Stimulated activated CD4-positive, alpha-beta T cell treated with anti-CD3 and anti-CD28 coated beads, Interleukin-4, amount 100 ng/mL, for 48 hours (primary cell): ENCODE data around the gene FBXL19.

Experiments
- DNase-seq, 2 donors: peaks; one replicate each; pipeline ENCODE4 v3.0.0-alpha.2; 2020; ENCODE audit warnings: low read depth in 2 of 2

Gene FBXL19

DNA sequence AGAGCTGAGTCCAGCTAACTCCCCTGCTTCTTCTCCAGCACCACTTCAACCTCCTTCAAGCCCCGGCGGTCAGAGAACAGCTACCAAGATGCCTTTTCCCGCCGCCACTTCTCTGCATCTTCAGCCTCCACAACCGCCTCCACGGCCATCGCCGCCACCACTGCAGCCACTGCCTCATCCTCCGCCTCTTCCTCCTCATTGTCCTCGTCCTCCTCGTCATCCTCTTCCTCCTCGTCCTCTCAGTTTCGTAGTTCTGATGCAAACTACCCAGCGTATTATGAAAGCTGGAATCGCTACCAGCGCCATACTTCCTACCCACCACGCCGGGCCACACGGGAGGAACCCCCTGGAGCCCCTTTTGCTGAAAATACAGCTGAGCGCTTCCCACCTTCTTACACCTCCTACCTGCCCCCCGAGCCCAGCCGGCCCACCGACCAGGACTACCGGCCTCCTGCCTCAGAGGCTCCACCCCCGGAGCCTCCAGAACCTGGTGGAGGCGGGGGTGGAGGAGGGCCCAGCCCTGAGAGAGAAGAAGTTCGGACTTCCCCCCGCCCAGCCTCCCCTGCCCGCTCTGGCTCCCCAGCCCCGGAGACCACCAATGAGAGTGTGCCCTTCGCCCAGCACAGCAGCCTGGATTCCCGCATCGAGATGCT, 41.3 kb downstream of the FBXL19 start:
- no peak for DNase-seq

DNA sequence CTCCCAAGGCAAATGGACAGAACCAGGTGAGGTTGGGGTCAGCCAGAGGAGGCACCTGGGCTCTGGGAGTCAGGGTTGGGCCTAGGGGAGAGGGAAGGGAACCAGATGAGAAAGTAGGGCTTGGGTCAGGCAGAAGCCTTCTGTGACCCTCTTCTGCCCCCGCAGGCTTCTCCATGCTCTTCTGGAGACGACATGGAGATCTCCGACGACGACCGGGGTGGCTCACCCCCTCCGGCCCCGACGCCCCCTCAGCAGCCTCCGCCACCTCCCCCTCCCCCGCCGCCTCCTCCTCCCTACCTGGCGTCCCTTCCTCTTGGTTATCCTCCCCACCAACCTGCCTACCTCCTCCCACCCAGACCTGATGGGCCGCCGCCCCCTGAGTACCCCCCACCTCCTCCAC, 42.1 kb downstream of the FBXL19 start:
- no peak for DNase-seq

DNA sequence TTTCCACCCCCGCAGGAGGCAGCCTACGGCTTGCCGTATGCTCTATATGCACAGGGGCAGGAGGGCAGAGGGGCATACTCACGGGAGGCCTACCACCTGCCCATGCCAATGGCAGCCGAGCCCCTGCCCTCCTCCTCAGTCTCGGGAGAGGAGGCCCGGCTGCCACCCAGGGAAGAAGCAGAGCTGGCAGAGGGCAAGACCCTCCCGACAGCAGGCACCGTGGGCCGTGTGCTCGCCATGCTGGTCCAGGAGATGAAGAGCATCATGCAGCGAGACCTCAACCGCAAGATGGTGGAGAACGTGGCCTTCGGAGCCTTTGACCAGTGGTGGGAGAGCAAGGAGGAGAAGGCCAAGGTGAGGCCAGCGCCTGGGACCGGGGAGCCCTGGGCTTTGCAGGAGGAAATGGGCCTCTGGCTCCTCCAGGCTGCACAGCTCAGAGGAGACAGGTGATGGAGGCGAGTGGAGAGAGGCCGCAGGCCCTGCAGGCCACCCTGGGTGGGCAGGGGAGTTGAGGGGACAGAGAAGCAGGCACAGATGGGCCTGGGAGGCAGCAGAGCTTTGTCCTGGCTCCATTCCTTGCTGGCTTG, 42.8 kb downstream of the FBXL19 start:
- DNase-seq: no peak

DNA sequence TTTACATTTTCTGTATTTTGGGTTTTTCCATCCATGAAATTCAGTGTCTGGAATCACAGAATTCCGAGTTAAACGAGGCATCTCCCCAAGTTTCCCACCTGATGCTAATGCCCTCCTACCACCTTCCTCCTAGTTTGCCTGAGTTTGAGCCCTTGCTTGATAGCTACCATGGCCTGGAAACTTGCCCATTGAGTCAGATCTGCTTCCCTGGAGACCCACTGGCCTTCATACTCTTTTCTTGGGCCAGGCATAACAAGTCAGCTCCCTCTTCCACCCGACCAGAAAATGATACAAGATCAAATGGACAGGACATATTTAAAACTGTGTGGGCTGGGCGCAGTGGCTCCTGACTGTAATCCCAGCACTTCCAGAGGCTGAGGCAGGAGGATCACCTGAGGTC, 44.4 kb downstream of the FBXL19 start:
- DNase-seq: no peak

DNA sequence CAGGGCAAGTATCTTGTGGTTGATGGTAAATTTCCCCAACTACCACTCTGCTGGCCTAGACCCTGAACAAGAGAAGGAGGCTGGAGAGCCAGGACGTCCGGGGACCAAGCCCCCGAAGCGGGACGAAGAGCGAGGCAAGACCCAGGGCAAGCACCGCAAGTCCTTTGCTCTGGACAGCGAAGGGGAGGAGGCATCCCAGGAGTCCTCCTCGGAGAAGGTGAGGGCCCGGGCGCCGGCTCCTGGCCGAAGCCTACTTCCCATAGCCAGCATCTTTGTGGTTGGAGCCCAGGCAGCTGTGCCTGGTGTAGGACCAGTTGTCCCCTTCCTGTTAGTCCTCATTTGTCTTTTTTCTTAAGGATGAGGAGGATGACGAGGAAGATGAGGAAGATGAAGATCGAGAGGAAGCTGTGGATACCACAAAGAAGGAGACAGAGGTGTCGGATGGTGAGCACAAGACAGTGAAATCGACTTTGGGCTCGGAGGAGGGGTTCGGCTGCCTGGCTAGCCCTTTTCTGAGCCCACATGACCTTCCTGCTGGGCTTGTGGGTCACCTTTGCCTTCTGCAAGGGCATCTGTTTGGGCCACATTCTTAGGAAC, 46.0 kb downstream of the FBXL19 start:
- no peak for DNase-seq

DNA sequence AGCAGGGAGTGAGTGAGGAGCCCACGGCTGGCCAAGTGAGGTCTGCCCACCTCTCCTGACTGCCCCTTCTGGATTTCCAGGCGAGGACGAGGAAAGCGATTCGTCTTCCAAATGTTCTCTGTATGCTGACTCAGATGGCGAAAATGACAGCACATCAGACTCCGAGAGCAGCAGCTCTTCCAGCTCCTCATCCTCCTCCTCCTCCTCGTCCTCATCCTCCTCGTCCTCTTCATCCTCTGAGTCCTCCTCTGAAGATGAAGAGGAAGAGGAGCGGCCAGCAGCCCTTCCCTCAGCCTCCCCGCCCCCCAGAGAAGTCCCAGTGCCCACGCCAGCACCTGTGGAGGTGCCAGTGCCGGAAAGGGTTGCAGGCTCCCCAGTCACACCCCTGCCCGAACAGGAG, 47.9 kb downstream of the FBXL19 start:
- DNase-seq: no peak

DNA sequence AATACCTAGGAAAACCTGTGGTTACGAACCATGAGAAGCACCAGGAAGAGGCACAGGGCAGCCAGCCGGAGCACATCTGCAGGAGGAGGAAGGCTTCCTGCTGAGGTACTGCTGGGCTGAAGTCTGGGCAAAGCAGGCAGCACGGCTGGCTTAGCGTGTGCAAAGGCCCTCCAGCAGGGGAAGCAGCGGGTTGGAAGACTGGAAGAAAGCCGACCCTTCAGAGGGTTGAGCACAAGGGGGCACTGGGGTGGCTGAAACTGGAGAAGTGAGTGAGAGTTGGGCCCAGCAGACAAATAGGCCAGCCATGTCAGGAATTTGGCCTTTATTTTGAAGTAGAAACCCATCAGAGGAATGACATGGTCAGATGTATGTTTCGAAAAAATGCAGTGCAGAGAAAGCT, 49.5 kb downstream of the FBXL19 start:
- no peak for DNase-seq

DNA sequence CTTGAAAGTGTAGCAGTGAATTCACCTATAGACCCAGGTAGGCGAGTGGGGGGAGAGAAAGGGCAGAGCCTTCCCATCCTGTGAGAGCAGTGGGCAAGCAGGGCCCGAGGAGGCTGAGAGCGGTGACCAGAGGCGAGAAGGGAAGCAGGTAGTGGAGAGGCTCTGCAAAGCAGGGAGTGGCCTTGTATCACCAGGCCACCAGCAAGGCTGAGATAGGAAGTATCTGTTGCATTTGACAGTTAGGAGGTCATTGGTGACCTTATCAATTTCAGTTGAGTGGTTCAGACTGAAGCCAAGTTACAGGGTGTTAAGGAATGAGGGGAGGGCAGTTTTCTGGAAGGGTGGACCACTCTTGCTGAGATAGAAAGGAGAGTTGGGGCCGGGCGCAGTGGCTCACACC, 51.0 kb downstream of the FBXL19 start:
- no peak for DNase-seq

DNA sequence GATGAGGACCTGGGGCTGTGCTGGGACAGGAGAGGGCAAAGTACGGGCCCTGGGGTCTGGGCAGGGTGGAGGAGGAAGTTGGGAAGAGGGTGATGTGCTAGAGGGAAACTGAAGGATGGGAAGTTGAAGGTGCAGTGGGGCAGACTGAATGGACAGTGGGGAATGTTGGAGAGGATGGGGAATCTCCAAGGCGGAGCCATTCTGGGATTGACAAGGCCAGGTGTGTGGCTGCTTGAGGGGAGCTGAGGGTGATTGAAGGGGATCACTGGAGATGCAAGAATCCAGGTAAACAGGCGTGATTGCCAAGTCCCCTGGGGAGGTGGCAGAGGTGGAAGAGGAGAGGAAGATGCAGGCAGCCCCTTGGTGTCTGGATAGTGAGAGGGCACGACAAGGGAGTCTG, 53.1 kb downstream of the FBXL19 start:
- no peak for DNase-seq

DNA sequence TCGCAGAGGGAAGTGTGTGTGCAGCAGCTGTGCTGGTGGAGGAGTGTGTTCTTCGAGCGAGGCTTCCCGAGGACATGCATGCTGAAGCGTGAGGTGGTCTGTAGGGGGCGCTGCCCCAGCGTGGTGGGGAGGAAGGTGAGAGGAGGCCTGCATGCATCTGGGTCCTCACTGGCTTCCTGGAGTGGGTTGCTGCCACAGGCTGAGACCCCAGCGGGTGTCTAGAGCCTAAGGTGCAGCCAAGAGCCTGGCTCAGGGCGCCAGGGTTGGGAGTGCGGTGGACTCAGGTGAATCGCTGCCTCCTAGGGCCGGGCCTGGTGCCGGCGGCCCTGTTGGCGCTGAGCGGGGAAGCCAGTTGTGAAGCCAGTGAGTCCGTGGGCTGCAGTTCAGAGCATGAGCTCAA, 54.1 kb downstream of the FBXL19 start:
- DNase-seq: peak in 1 of 2 donors; percentile 16

DNA sequence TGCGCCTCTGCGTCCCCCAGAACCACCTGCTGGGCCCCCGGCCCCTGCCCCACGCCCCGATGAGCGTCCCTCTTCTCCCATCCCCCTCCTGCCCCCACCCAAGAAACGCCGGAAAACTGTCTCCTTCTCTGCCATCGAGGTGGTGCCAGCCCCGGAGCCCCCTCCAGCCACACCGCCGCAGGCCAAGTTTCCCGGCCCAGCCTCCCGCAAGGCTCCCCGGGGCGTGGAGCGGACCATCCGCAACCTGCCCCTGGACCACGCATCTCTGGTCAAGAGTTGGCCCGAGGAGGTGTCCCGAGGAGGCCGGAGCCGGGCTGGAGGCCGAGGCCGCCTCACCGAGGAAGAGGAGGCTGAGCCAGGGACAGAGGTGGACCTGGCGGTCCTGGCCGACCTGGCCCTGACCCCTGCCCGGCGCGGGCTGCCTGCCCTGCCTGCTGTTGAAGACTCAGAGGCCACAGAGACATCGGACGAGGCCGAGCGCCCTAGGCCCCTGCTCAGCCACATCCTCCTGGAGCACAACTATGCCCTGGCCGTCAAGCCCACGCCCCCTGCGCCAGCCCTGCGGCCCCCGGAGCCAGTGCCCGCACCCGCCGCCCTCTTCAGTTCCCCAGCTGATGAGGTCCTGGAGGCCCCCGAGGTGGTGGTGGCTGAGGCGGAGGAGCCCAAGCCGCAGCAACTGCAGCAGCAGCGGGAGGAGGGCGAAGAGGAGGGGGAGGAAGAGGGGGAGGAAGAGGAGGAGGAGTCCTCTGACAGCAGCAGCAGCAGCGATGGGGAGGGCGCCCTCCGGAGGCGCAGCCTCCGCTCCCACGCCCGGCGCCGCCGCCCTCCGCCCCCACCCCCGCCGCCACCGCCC, 56.0 kb downstream of the FBXL19 start:
- no peak for DNase-seq

DNA sequence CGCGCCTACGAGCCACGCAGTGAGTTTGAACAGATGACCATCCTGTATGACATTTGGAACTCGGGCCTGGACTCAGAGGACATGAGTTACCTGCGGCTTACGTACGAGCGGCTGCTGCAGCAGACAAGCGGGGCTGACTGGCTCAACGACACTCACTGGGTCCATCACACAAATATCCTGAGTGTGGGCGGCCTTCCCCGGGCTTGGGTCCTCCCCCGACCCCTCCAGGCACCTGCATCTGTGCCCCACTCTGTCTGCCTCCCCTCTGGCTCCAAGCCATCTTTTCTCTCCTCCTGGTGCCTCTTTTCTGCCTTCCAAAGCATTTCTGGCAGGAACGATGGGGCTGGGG, 56.6 kb downstream of the FBXL19 start:
- DNase-seq: no peak

DNA sequence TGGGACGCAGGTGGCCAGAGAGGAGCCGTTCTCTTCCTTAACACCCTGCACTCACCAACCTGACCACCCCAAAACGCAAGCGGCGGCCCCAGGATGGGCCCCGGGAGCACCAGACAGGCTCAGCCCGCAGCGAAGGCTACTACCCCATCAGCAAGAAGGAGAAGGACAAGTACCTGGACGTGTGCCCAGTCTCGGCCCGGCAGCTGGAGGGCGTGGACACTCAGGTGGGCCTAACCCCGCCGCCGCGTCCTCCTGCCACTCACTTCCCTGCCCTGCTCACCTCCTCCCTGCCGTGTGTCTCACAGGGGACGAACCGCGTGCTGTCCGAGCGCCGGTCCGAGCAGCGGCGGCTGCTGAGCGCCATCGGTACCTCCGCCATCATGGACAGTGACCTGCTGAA, 57.1 kb downstream of the FBXL19 start:
- no peak for DNase-seq

DNA sequence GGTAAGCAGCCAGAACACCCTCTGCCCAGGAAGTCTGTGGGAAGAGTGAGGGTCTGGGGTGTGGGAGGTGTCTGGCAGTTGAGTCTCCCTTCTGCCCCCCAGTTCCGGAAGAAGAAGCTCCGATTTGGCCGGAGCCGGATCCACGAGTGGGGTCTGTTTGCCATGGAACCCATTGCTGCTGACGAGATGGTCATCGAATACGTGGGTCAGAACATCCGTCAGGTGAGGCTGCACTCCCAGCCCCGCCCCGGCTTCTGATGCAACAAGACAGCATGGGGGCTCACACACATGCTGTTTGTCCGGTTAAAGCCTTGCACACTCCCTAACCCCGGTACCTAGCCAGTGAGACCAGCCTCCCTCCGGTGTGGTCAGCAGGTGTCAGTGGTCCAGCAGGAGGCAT, 57.6 kb downstream of the FBXL19 start:
- DNase-seq: no peak

DNA sequence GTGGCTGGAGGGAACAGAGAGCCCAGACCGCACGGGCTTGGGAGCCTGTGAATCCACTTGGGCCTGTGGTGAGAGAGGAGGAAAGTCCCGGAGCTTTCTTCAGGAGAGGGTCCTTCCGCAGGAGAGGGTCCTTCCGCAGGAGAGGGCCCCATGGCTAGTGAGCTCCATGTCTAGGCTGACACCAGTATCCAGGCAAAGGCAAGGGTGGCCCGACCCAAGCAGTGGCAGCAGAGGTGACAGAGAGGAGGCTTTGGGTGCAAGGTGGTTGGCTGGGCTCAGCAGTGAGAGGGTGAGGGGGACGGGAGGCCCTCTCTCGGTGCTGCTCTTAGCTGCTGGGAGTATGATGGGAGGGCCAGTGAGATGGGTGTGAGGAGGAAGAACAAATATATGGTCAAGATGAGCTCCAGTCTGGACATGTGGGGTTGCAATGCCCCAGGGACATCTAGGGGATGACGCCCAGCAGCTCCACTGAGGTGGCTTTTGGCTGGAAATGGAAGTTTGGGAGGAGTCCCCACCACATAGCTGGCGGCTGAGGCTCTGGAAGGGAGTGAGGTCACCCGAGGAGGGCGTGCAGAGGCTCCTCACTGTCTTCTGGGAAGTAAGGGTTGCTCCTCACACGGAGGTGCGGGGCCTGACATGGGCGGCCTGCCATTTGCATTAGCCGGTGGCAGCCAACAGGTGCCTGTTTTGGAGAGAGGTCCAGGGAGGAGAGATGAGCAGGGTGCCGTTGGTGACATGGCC, 59.3 kb downstream of the FBXL19 start:
- DNase-seq: no peak

DNA sequence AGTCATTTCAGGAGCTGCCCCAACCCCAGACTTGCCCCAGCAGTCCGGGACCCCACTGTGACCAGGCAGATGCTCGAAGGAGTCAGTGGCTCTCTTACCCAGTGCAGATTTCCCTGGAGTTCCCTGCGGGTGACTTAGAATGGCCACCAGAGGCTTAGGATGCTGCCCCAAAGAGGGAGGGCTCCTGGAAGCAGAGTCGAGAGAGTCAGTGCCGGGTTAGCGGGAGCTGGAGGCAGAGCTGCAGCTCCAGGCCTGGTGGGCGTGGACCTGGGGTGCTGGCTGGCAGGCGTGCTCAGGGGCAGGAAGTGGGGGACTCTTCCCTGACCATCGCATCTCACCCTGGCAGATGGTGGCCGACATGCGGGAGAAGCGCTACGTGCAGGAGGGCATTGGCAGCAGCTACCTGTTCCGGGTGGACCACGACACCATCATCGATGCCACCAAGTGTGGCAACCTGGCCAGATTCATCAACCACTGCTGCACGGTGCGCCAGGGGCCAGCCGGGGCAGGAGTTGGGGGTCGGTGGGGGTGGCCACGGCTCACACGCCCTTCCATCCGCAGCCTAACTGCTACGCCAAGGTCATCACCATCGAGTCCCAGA, 60.0 kb downstream of the FBXL19 start:
- DNase-seq: no peak

DNA sequence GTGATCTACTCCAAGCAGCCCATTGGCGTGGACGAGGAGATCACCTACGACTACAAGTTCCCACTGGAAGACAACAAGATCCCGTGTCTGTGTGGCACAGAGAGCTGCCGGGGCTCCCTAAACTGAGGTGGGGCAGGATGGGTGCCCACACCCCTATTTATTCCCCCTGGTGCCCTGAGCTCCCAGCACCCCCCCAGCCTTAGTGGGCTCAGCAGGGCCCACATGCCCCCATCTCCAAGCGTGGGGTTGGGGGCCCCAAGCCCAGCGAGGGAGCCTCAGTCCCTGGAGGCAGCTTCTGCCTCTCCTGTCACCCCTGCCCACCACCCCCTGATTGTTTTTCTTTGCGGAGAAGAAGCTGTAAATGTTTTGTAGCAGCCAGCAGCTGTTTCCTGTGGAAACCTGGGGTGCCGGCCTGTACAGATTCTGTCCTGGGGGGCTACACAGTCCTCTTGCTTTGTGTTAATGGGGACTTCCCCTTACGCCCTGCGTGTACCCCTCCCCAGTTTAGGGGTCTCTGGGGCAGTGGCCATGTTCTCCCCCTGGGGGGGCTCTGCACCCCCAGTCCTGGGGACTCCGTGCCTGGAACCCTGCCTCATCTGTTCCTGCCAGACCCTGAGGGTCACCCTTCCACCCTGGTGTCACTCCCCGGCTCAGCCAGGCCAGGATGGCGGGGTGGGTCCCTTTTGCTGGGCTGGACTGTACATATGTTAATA, 60.7 kb downstream of the FBXL19 start:
- no peak for DNase-seq

DNA sequence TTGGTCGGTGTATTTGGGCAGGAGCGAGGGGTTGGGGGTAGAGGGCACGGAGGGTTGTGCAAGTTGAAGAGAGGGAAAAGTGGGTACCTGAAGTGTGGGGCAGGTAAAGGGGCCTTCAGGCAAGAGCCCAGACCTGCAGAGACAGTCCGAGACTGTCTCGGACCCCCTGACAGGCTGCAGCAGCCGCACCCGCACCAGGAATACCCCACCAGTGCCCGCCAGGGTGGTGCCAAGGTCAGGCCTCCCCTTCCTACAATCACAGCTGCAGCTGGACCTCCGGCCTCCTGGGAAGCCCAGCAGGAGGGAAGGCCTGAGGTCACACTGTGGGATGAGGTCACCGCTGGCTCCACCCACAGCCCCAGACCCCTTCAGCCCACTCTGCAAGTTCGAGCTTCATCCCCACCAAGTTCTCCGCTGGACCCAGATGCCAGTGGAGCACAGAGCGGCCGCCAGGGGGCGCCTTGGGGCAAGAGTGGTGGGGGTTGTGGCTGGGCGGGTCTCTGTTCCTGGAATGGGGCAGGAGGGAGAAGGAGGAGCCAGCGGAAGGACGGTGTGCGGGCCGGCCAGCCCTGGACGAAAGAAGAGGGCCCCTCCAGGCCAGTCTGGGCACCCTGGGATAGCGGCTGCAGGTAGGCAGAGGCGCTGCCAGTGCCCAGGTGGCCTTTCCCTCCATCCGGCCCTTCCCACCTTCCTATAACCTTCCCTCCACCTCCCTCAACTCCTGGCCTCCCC, 61.5 kb downstream of the FBXL19 start, which contains the start of gene HSD3B7:
TSS of gene HSD3B7 (plus strand) at position 539 of the 732 bp plus-strand sequence. CDS start 452 bp downstream, outside the sequence.
- peak; percentile 82 to 86 for DNase-seq

DNA sequence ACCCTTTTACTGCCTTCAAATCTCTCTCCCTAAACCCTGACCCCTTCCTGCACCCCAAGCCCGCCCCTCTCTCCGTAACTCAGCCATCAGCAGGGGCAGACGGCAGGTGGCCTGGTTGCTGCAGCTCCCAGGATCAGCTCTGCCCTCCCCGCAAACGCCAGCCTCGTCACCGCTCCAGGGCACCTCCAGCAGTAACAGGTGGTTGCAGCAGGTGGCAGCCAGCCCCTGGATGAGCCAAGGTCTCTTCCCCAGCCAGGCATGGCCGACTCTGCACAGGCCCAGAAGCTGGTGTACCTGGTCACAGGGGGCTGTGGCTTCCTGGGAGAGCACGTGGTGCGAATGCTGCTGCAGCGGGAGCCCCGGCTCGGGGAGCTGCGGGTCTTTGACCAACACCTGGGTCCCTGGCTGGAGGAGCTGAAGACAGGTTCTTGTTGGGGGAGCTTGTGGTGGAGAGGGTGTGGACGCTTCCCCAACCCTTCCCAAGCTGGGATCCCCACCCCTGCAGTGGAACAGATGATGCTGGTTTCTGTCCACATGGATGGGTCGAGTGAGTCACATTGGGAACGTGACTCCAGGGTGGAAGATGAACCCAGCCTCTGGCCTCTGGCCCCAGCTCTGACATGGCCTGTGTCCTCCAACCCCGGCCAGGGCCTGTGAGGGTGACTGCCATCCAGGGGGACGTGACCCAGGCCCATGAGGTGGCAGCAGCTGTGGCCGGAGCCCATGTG, 62.2 kb downstream of the FBXL19 start:
- no peak for DNase-seq
